A673 (cell line): ENCODE measurements around the gene CPO.

Experiments
- CTCF ChIP-seq: fragments of 300-800, 200-600 bp; sonication (generic); conservative IDR thresholded peaks from 2 replicates; pipeline ENCODE4 v1.5.1; 2017; ENCODE audit warnings: low read depth, mild to moderate bottlenecking, antibody characterized with exemption, low read length, moderate library complexity, mixed read lengths
- EZH2 ChIP-seq: fragments of 200-600 bp; sonication (generic); IDR thresholded peaks from 2 replicates; pipeline ENCODE4 v1.6.1; 2017; ENCODE audit warnings: borderline replicate concordance, low read depth, mild to moderate bottlenecking, mixed read lengths, antibody characterized with exemption, low read length; ENCODE audit not compliant: poor library complexity, severe bottlenecking

GRCh38 chr2:206915121-206915520 is 24.2 kb upstream of the CPO start:
- TF ChIP-seq CTCF (no peak), EZH2 (no peak)
